ENCODE results near the gene ACTR8.

DNA sequence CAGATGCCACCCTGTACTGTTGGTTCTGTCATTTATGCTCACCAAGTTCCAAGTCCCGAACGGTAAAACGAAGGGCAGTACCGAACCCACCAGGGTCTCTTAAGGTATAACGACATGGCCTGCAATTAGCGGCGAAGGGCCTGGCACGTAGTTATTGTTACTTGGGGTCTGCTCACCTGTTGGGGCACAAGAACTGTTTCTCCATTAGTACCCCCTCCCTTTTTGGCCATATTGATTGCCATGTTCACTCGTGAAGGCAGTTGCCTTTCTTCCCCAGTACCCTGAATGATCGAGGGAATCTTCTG, 35.1 kb downstream of the ACTR8 start:
- TF ChIP-seq CTCF (IDR thresholded peaks at IDR 0.05; ENCODE audit: poor library complexity, severe bottlenecking), result no peak
- no peak for TF ChIP-seq TAF1 (IDR thresholded peaks at IDR 0.05; ENCODE audit: low read depth)
- no peak for TF ChIP-seq EZH2 (IDR thresholded peaks at IDR 0.05; ENCODE audit: borderline replicate concordance, insufficient read depth, low read length, poor library complexity, severe bottlenecking)
- no peak for TF ChIP-seq POLR2AphosphoS5 (IDR thresholded peaks at IDR 0.05)
- no peak for TF ChIP-seq REST (IDR thresholded peaks at IDR 0.05; ENCODE audit: borderline replicate concordance)
- TF ChIP-seq SMC3 (conservative IDR thresholded peaks at IDR 0.05; ENCODE audit: poor library complexity), result no peak

Measured in neural cell (in vitro differentiated cells).